ENCODE measurements around the gene RRAD.

RRAD gene

DNA sequence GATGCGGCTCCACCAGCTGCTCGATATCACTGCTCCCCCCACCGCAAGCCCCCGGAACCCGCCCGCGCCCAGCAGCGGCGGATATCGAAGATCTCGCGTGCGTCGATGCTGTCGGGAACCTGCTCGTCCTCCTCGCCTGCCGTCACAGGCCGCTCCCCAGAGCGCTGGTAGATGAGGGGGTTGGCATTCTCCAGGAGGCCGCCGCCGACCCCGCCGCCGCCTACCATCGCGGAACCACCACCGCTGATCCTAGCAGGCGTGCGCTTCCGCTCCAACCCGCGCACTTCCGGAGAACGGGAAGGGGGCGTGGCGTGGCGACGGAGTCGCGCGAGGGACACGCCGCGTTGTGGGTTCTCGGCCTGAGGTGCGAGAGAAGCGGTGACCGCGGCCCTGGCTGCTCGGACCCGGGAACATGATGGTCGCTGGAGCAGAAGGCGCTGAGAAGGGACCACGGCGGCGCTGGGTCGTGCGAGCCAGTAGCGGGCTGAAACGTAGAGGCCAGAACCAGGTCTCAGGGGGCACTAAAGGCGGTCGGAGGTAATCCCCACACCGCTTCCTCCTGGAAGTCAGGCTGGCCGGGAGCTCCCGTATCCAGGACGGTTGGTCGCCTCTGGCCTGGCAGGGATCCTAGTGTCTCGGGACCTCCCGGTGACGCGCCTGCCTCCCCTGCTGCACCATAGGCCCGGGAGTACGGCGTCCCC lies 9.0 kb upstream of the RRAD start, which contains the start of gene CIAO2B:
CIAO2B (minus strand) TSS at position 265 of the 701 bp plus-strand sequence; CDS start at position 227, 38 bp downstream.
- DNase-seq (ENCODE audit: low spot score), result peak; percentile 80

DNA sequence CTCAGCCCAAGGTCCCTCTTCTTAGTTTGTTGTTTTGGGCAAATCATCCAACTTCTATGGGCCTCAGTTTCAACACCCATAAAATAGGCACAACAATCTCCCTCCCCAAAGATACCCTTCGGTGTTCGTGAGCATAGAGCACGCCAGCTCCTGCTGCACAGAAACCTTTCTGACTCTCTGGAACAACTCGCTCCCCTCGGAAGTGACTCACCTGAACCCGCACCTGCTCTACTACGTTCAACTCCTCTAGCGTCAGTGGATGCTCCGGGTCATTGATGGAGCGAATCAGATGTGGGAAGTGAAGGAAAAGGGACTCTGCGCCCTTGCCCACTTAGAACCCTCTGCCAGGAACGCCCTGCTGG lies 8.4 kb upstream of the RRAD start:
- no peak for DNase-seq (ENCODE audit: low spot score)

DNA sequence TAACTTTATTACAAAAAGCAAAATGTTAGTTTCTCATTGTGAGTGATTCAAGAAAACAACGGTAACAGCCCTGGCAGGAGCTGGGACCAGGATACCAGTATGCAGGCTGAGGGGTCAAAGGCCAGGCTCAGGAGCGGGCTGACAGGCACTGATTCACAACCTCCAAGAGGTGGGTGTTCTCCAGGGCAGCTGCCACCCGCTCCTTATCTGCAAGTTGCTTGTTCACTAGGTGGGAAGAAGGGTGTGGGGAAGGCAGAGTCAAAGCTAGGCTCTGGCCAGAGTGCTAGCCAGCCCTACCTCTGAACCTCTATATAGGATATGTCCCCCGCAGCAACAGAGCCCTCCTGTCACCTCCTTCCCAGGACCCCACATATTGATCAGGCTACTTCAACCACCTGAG lies 6.7 kb upstream of the RRAD start:
- no peak for DNase-seq (ENCODE audit: low spot score)

DNA sequence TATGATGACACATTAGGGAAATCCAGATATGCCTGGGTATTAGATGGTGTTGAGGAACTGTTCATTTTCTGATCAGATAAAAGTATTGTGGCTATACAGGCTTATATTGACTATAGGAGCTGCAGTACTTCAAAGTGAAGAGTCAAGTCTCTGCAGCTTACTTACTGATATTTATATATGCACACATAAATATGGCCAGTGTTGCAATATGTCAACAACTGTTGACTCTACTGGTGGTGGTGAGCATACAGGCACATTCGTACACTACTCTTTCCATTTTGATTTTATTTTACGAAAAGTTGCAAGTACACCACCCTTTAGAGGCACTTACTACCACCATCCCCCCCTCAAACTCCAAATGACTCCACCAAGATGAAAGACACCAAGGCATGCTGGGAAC lies 6.3 kb upstream of the RRAD start:
- no peak for DNase-seq (ENCODE audit: low spot score)

DNA sequence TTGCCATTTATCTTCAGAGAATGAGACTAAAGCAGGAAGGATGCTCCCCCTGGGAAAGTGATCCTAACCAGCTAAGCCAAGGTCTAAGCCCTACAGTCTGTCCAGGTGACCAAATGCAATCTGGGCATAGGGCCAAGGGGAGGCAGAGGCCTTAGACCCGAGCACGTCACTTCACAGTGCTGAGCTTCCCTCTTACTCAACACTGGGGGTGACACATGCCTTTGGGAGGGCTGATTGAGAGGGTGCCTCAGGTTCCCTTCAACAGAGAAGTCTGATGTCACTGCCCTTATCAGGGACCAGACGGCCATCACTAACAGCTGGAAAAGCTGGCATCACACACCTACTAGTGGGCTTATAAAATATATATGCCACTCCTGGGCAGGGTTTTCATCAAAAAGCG lies 4.9 kb upstream of the RRAD start:
- no peak for DNase-seq (ENCODE audit: low spot score)

DNA sequence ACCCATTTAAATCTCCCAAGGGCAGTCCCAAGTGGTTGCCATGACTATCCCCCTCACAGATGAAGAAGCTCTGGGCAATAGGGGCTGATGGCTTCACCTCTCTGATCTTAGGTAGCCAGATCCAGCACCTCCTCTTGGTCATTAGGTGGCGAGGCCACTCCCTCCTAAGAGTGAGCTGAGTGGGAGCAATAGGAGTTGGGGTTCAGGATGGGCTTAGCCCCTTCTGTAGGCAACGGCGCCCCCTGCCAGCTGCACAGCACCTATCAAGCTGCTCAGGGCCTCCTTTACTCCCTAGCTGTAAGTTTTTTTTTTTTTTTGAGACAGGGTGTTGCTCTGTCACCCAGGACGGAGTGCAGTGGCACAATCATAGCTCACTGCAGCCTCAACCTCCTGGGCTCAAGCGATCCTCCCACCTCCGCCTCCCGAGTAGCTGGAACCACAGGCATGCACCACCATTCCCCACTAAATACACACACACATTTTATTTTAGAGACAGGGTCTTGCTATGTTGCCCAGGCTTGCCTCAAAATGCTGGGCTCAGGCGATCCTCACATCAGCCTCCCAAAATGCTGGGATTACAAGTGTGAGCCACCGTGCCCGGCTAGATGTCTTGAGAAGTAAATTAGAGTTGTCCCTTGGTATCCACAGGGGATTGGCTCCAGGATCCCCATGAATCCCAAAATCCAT lies 3.5 kb upstream of the RRAD start:
- DNase-seq (ENCODE audit: low spot score), result no peak

DNA sequence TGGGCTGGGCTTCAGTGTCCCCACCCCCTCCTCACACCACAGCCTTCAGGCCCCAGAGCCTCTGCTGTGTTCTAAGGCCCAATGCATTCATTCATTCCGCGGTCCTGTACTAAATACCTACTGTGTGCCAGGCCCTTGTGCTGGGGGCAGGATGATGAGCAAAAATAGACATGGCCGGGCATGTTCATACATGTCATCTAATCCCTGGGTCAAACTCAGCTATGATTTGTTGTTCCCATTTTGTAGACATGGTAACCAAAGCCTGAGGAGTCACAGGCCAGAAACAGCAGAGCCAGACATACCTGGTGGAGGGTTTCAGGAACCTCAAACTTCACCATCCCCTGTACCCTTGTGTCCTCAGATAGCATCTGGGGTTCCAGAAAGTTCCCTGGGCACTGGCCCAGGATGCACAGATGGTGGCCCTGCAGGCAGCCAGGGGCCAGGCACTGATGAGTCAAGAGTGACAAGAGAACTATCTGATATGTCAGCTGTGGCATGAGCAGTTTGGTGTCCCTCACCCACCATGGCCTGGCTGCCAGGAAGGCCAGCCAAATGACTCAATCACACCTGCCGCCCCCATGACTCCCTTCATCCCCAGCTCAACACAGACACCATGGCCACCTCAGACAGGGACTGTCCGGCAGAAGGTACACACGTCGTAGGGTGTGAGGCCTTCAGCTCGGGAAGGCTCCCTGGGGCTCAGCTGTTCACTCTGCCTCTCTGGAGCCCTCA lies 2.7 kb upstream of the RRAD start:
- DNase-seq (ENCODE audit: low spot score), result no peak

DNA sequence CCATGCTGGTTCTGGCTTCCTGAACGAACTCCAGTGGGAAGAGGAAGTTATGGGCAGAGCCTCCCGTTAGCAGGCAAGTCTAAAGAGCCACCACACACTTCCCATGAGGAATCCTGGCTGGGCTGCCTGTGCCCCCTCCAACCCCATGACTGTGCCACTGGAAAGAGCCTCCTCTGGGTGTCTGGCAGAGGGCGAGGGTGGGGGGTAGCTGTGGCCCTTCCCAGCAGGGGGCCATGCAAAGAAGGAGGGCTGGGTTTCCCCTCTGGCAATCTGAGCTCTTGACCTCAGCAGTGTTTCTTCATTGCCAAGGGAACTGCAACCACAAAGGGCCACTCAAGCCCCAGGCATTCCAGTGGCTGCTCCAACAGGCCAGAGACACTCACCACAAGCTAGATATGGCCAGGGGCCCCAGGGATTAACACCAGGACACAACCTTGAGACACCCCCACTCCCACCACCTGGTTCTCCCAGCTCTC lies 1.7 kb upstream of the RRAD start:
- no peak for DNase-seq (ENCODE audit: low spot score)

DNA sequence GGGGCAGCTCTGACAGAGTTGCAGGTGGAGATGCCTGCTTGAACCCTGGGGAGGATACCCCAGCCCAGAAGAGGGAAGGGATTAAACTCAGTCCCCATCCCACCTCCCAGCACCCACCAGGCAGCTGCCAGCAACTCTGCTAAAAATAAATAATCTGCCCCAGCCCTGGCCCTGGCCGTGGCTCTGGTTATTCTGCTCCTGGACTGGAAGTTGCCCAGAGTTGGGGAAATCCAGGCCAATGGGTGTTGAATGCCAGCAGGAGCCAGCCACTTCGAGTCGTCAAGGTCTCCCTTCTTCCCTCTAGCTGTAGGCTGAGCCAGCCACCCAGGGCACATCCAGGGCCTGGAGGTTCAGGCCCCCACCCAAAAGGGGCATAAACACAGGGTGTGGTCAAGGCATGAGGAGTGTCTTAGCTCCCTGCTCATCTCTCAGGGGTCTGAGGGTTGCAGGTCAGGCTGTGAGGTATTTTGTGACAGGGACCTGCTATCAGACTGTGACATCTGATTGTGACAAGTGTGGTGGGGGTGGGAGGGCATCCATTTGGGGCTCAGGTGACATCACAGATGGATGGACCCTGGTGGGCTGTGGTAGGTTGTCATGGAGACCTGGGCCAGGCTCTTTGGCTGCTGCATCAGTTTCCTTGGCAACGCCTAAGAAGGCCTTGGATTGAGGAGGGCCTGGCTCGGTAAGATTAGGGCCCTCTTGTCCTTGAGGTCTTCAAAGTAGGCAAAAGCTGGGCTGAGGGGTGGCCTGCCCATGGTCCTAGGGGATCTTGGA lies 1.0 kb upstream of the RRAD start:
- DNase-seq (ENCODE audit: low spot score), result peak; percentile 49

DNA sequence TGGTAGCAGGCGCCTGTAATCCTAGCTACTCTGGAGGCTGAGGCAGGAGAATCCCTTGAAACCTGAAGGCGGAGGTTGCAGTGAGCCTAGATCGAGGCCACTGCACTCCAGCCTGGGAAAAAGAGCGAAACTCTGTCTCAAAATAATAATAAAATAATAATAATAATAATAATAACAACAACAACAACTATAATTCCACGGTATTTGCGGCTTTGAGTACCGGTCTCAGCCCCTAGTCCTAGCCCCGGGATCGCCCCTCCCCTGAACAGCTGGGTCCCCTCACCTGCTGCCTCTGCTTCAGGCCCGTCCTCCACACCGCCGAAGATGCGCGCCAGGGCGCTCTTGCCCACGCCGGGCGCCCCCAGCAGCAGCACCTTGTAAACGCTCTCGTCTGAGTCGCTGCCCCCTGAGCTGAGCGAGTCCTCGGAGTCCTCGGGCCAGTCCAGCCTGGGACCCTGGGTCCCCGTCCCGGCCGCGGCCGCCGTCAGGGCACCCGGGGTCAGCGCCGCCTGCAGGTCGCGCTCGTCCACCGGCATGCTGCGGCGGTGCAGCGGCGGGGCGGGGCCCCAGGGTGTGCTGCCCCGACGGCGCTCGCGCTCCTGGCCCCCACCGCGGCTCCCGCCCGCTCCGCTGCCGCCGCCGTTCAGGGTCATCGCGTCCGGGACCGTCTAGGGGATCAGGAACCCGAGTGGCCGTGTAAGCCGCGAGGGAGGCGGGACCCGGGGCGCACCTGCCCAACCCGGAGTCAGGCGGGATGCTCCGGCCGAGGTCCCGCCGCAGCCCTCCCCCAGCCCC lies 611 bp downstream of the RRAD start:
- no peak for DNase-seq (ENCODE audit: low spot score)

DNA sequence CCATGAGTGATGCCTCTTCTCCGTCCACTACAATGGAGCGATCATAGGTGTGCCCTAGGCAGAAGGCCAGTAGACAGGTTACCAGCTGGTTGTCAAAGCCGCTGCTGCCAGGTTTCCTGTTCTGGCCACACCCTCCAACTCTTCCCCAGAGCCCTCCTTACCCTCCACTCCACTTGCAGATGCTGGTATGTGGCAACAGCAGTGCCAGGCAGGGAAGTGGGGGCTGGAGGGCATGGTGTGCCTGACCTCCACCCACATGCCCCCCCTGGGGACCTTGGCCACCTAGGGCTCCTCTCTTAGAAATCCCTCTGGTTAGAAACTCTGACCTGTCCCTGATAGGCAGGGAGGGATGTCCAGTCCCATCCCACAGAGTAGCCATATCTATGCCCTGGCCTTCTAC lies 1.5 kb downstream of the RRAD start:
- no peak for DNase-seq (ENCODE audit: low spot score)

DNA sequence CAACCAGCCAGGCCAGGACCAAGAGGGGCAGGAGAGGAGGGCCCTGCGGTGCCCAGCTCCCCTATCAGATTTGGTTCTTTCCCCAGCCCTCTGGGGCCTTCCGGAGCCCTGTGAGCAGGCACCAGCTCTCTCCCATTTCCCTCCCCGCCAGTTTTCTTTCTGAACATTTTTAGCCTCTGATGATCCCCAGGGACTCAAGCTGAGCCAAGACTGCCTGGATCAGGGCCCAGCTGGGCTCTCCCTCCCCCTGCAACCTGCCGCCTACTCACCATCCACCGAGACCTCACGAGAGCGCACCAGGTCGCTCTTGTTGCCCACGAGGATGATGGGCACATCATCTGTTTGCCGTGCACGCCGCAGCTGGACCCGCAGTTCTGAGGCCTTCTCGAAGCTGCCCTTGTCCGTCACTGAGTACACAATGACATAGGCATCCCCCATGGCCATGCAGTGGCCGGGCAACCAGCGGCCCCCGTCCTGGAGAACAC lies 2.0 kb downstream of the RRAD start:
- DNase-seq (ENCODE audit: low spot score), result no peak

DNA sequence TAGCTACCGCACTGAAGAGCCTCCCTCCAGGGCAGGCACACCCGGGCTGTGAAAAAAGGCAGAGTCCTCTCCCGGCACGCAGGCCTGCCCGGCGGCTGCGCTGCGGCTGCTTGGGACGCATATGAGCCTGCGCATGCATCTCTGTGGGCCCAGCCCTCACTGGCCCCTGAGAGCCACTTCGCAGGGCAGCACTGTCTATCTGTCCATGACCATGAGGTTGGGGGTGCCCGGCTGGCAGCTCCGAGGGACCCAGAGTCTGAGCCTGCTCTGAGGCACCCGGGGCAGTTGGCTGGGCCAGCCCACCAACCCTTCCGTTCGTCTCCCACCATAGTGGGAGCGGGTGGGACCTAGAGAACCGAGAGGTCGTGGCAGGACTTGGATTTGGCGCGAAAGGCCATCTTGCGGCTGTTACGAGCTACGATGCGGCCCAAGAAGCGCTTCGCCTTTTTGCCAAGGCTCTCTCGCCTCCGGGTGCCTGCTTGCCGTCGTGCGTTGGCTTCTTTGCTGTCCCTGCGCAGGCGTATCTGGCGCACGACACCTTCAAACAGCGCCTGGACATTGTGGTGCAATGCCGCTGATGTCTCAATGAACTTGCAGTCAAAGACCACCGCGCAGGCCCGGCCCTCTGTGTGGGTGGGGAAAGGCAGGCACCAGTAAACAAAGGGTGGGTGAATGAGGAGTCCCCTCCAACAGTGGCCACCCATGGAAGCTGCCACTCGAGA lies 3.4 kb downstream of the RRAD start:
- no peak for DNase-seq (ENCODE audit: low spot score)

DNA sequence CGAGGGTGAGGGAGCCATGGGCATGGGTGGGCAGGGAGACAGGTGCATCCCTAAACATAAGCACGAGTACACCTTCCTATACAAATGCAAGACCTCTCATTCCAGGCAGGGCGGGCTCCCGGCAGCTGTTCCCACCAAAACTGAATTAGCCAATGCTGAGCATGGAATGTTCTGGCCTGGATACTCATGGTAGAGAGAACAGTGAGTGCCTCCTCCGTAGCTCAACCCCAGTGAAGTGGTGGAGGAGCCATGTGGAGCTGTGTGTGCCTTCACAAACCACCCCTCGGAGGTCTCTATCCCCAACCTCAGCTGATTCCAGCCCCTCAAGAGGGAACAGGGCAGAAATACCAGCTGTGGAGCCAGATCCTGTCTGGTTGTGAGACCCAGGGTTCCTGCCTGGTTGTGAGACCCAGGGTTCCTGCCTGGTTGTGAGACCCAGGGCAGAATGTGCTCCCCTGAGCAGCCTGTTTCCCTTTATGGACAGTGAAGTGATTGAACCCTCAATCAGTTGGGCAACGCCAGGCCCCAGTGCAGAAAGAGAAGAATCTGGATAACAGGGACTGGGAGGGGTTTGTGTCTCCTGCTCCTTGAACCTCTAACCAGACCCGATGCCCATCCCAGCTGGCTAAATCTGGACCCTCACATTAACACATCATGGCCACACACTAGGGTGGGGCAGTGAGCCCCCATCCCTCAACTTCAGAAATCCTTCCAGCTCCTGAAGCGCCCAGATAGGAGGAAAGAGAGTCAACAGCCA lies 4.2 kb downstream of the RRAD start:
- DNase-seq (ENCODE audit: low spot score), result no peak

DNA sequence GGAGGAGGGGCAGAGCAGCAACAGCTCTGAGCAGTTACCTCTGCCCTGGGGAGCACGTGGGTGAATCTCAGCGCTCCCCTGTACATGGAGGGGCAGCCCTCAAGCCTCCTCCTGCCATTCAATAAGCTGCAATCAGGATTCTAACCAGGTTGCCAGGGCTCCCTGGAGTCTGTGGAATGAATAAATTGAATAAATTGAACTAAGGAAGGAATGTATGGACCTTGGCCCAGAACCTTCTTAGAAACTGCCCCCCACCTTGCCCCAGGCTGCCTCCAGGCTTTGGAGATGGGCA lies 5.1 kb downstream of the RRAD start:
- DNase-seq (ENCODE audit: low spot score), result no peak

DNA sequence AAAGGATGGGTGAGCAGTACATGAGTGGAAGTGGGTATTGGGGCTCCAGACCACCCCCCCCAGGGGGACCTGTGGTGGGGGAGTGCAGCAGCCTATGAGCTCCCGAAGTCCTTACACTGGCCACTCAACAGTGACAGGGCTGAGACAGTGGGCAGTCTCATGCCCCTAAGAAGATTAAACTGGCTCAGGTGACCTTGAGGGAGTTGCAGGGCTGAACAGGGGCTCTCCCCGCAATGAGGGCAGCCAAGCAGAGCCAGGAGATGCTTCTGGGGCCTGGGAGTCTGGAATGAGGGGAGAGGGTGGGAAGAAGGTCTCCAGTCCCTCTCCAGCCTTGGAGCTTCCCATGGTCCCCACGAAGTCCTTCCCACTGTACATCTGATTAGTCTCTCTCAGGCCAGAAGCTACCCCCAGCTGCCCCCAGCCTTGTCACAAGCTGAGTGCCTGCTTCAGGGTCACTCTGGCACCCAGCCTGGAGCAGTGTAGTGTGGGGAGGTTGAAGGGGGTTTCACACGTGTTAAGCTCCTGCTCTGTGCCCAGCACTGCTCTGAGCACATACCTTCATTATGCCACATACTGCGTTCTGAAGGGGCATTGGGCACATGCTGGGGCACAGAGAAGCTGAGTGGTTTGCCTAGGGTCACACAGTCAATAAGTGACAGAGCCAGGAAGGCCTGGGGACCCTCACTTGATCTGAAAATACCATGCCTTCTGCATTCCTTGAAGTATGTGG lies 5.6 kb downstream of the RRAD start:
- no peak for DNase-seq (ENCODE audit: low spot score)

DNA sequence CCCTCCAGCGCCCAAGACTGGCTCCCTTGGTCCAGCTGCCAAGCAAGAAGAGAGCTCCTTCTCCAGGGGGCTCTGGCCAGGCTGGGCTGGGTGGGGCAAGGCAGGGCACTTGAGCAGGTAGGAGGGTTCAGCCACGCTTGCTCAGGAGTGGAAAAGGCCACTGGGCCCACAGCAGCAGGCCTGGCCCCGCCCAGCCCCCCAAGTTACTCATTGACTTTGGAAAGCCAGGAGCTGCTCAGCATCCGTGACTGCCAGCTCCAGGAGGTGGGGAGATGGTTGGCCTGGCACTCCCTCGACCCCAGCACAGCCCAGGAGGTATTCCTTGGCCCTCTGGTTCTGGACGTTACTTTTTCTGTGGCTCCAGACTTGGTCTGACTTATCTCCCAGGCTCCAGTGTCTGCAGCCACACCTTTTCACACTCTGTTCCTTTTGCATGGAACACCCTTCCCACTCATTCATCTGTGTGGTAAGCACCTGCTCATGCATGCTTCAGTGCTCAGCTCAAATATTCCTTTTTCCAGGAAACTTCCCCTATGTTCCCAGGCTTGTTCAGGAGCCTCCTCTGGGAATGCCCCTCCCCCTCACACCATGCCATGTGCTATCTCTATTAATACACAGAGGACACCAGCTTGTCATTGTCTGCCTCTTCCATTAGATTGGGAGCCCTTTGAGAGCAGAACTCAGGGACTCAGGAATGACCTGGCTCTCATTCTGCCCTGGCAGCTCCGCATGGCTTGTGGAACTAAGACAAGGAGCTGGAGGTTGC lies 6.3 kb downstream of the RRAD start, which contains the start of gene CDH16:
CDH16 (minus strand) TSS at position 83 of the 766 bp plus-strand sequence. CDS start 820 bp downstream, outside the sequence.
- no peak for DNase-seq (ENCODE audit: low spot score)

DNA sequence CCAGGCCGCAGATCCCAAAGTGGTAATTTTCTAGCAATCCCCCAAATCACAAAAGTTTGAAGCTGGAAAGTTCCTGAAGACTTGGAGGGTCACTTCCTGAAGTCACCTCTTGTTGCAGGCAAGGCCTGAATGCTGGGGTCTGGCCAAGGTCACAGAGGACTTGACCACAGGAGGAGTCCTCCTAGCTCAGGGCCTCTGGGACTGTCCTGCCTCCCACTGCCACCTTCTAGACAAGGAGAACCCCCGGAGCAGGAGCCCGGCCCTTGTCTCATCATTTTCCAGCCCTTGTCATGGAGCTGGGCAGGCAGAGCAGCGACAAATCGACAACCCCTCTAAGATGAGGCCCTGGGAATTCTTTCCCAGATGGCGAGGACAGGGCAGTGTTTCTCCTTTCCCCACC lies 7.0 kb downstream of the RRAD start:
- DNase-seq (ENCODE audit: low spot score), result no peak
